RWPE1 (cell line): Measurements from ENCODE around the gene EXOC7.
"Not testable (repeated sequence)": the region's sequence is repeated elsewhere in the genome, so short reads cannot be mapped to it uniquely, and the experiment has no call there.

Source experiments
- CTCF ChIA-PET: fragments of 350-600 bp; sonication (Branson Sonifier 250); formaldehyde crosslinking; extraction: SDS; loops from one replicate; lab custom pipeline; 2021; lab: Yijun Ruan, JAX
- POLR2A ChIA-PET: fragments of 400-600 bp; formaldehyde crosslinking; extraction: SDS; loops from one replicate; lab custom pipeline; 2020; ENCODE audit warnings: antibody characterized with exemption; ENCODE audit not compliant: low non-redundant PET; lab: Yijun Ruan, JAX
- DNase-seq: peaks from one replicate; pipeline ENCODE4 v3.0.0; 2012; ENCODE audit warnings: low spot score
- H3K27ac ChIP-seq: fragments of 450-650 bp; 2 replicates; pipeline ENCODE4 v1.5.1; 2017
- CTCF ChIP-seq: fragments of 450-650 bp; conservative IDR thresholded peaks from 2 replicates; pipeline ENCODE4 v1.5.1; 2017; ENCODE audit warnings: low read depth, mild to moderate bottlenecking

The EXOC7 gene

GRCh38 chr17:76080768-76081287 lies 22.8 kb downstream of the EXOC7 start:
- ChIA-PET POLR2A (interaction anchor here (1.0 kb wide), 1 partner anchor 184 kb away, joined by 3 read pairs; no protein-coding TSS in a partner anchor), CTCF (interaction anchor here (0.7 to 1.8 kb wide), 2 partner anchors 80 to 198 kb away, joined by 4 to 5 read pairs; partner anchors contain the start of gene CDK3)
- TF ChIP-seq CTCF = no peak
- no peak overlapping the region for H3K27ac ChIP-seq
- no peak for DNase-seq

- CTCF ChIA-PET = interaction anchor here (0.6 to 1.8 kb wide), 3 partner anchors 78 to 199 kb away, joined by 3 to 5 read pairs (median 4); partner anchors contain the start of gene CDK3
- no peak for DNase-seq
- no peak overlapping the region for H3K27ac ChIP-seq
- POLR2A ChIA-PET = interaction anchor here (1.0 kb wide), 1 partner anchor 185 kb away, joined by 3 read pairs; no protein-coding TSS in a partner anchor
- no peak for TF ChIP-seq CTCF
Observed at GRCh38 chr17:76079956-76080767, 23.4 kb downstream of the EXOC7 start.

GRCh38 chr17:76079535-76079955 lies 24.0 kb downstream of the EXOC7 start:
- CTCF ChIA-PET = interaction anchor here (1.8 kb wide), 1 partner anchor 200 kb away, joined by 5 read pairs; no protein-coding TSS in a partner anchor

GRCh38 chr17:76078860-76079534 lies 24.6 kb downstream of the EXOC7 start, which contains the start of gene ZACN:
TSS of gene ZACN (plus strand) at chr17:76079182. CDS start at chr17:76079265, 83 bp downstream.
- ChIA-PET CTCF (no interaction called here), POLR2A (no interaction called here)
- no peak within 1 kb of the TSS for H3K27ac ChIP-seq
- no peak for TF ChIP-seq CTCF
- DNase-seq = no peak

More at GRCh38 chr17:76079535-76079955, 24.0 kb downstream of the EXOC7 start:
- H3K27ac ChIP-seq = no peak overlapping the region
- no peak for DNase-seq
- TF ChIP-seq CTCF = no peak
- POLR2A ChIA-PET = interaction anchor here (1.0 kb wide), 1 partner anchor 185 kb away, joined by 3 read pairs; no protein-coding TSS in a partner anchor

DNA sequence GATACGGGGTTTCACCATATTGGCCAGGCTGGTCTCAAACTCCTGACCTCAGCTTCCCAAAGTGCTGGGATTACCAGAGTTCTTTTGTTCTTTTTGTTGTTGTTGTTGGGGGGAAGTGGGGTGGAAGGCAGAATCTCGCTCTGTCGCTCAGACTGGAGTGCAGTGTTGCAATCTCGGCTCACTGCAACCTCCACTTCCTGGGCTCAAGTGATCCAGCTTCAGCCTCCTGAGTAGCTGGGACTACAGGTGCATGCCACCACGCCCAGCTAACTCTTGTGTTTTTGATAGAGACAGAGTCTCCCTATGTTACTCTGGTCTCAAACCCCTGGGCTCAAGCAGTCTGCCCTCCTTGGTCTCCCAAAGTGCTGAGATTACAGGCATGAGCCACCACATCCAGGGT lies 25.2 kb downstream of the EXOC7 start:
- POLR2A ChIA-PET = interaction anchor here (0.6 to 0.7 kb wide), 2 partner anchors 62 to 189 kb away, joined by 5 read pairs; no protein-coding TSS in a partner anchor
- H3K27ac ChIP-seq, DNase-seq, CTCF ChIA-PET: not testable (repeated sequence)

DNA sequence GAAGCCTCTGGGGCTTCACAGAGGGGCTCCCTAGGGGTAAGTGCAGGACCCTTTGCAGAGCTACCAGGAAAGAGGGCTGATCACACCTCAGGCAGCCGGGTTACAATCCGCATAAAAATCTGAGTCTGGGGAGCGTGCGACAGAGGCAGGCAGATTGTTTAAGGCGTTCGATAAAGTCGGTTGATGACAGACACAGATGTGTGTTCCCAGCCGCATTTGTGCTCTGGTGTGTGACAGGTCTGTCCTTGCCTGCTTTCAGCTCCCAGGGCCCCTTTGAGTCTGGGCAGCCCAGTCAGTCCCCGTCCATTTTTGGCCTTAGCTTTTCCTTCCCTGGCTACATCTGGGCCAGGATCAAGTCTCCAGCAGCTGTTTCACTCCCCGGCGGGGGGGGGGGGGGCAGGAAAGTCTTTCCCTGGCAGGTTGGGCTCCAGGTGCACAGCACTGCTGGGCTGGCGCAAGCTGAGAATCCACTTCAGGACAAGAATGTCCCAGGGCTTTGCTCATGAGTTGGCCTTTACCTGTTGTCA lies 25.9 kb downstream of the EXOC7 start:
- no peak for TF ChIP-seq CTCF
- DNase-seq = no peak
- ChIA-PET POLR2A (interaction anchor here (0.7 kb wide), 1 partner anchor 61 kb away, joined by 5 read pairs; no protein-coding TSS in a partner anchor), CTCF (interaction anchor here (0.6 to 1.1 kb wide), 4 partner anchors 13 to 236 kb away, joined by 3 to 10 read pairs (median 4); no protein-coding TSS in a partner anchor)
- H3K27ac ChIP-seq = no peak overlapping the region
